Measurements from ENCODE around the gene SF3A1.

GRCh38 chr22:30317778-30318177, 38.9 kb downstream of the SF3A1 start:
- no peak for TF ChIP-seq ZNF274 (IDR thresholded peaks at IDR 0.05; ENCODE audit: low read depth, low read length)
- TF ChIP-seq YY1 (IDR thresholded peaks at IDR 0.05; ENCODE audit: insufficient read depth, insufficient read length) = no peak

Data from NT2/D1 (cell line).